T-helper 1 cell treated with Interleukin-12 subunit alpha and Interleukin-12 subunit beta and Interleukin-4 antibody, amounts not matched to agents 30 μg/mL and 1 μg/mL, for 36 hours (primary cell): ENCODE results near the gene IL17B.

Experiments used
- H3K27ac Mint-ChIP-seq: one replicate; pipeline ENCODE4 v1.8.0; 2021; ENCODE audit warnings: mild to moderate bottlenecking, mixed read lengths
- H3K27me3 Mint-ChIP-seq: one replicate; pipeline ENCODE4 v1.8.0; 2021; ENCODE audit warnings: low read depth, mixed read lengths
- H3K36me3 Mint-ChIP-seq: one replicate; pipeline ENCODE4 v1.8.0; 2021; ENCODE audit warnings: low read depth, mixed read lengths
- H3K4me1 Mint-ChIP-seq: one replicate; pipeline ENCODE4 v1.8.0; 2021; ENCODE audit warnings: low read depth, mixed read lengths
- H3K4me3 Mint-ChIP-seq: one replicate; pipeline ENCODE4 v1.8.0; 2021; ENCODE audit warnings: mild to moderate bottlenecking, moderate library complexity, mixed read lengths
- H3K9me3 Mint-ChIP-seq: one replicate; pipeline ENCODE4 v1.8.0; 2021; ENCODE audit warnings: mixed read lengths

IL17B gene, protein sequence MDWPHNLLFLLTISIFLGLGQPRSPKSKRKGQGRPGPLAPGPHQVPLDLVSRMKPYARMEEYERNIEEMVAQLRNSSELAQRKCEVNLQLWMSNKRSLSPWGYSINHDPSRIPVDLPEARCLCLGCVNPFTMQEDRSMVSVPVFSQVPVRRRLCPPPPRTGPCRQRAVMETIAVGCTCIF

DNA sequence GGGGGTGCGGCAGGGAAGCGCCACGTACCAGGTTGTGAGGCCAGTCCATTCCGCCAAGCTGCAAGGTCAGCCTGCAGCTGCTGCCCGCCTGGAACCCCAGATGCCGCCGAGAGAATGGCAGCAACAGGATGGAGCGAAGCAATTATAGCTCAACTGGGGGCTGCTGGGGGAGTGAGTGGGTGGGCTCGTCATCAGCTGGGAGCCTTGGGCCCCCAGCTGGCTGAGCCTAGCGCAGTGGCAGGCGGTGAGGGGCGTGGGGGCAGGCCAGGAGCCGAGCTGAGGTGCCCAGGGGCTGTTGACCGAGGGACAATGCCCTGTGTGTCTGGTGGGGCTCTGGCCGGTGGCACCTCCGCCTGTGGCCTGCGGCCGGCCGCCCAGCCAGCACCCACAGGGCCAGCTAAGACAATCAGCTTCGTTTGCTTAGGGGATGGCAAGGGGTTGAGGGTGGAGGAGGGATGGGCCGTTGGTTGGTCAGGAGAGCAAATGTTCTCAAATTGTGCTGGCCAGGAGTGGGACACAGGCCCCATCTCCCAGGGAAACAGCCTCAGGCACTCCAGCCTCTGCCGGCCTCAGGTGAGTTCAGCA is at the start of gene IL17B:
Gene IL17B (minus strand): TSS at position 116 of the 585 bp plus-strand sequence. CDS start 67 bp downstream, at position 49.
- H3K4me1 Mint-ChIP-seq: no peaks in the 10 kb centered on the region
- no peaks in the 10 kb centered on the region for H3K36me3 Mint-ChIP-seq
- no peak within 1 kb of the TSS for H3K27ac Mint-ChIP-seq
- H3K4me3 Mint-ChIP-seq: no peak within 1 kb of the TSS
- no peaks in the 10 kb centered on the region for H3K27me3 Mint-ChIP-seq
- no peaks in the 10 kb centered on the region for H3K9me3 Mint-ChIP-seq

GRCh38 chr5:149428032-149428431 is 48.9 kb upstream of the IL17B start:
- no peaks in the 10 kb centered on the region for H3K9me3 Mint-ChIP-seq
- H3K36me3 Mint-ChIP-seq: no peaks in the 10 kb centered on the region
- no peak overlapping the region for H3K4me3 Mint-ChIP-seq
- H3K4me1 Mint-ChIP-seq: peaks cover 7% of the 10 kb centered on the region
- H3K27ac Mint-ChIP-seq: no peak overlapping the region
- no peaks in the 10 kb centered on the region for H3K27me3 Mint-ChIP-seq

DNA sequence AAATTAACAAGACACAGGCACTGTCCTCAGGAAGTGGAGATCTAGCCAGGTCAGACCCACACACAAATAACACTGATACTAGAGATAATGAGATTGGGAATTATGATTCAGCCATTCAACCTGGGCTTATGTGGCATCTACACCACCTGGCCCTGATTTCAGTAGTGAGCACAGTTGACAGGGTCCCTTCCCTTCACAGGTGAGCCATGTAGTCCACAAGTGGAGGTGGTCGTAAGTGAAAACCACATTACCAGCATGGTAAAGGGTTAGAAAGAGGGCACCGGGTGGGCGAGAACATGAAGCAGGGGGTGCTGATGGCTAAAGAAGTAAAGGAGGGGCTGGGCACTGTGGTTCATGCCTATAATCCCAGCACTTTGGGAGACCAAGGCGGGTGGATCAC is 48.3 kb upstream of the IL17B start:
- H3K9me3 Mint-ChIP-seq: no peaks in the 10 kb centered on the region
- no peaks in the 10 kb centered on the region for H3K36me3 Mint-ChIP-seq

GRCh38 chr5:149426931-149427330 is 47.8 kb upstream of the IL17B start:
- Mint-ChIP-seq H3K27me3 (no peaks in the 10 kb centered on the region), H3K4me3 (no peak overlapping the region), H3K4me1 (peaks cover 10% of the 10 kb centered on the region), H3K9me3 (no peaks in the 10 kb centered on the region), H3K27ac (no peak overlapping the region), H3K36me3 (no peaks in the 10 kb centered on the region)

More for the DNA sequence above, 48.3 kb upstream of the IL17B start:
- no peak overlapping the region for H3K4me3 Mint-ChIP-seq
- no peaks in the 10 kb centered on the region for H3K27me3 Mint-ChIP-seq
- H3K4me1 Mint-ChIP-seq: peaks cover 7% of the 10 kb centered on the region
- no peak overlapping the region for H3K27ac Mint-ChIP-seq

GRCh38 chr5:149425729-149426128 is 46.6 kb upstream of the IL17B start:
- H3K4me3 Mint-ChIP-seq: no peak overlapping the region
- no peak overlapping the region for H3K27ac Mint-ChIP-seq
- H3K27me3 Mint-ChIP-seq: no peaks in the 10 kb centered on the region
- H3K9me3 Mint-ChIP-seq: no peaks in the 10 kb centered on the region
- H3K36me3 Mint-ChIP-seq: no peaks in the 10 kb centered on the region
- H3K4me1 Mint-ChIP-seq: peaks cover 7% of the 10 kb centered on the region

DNA sequence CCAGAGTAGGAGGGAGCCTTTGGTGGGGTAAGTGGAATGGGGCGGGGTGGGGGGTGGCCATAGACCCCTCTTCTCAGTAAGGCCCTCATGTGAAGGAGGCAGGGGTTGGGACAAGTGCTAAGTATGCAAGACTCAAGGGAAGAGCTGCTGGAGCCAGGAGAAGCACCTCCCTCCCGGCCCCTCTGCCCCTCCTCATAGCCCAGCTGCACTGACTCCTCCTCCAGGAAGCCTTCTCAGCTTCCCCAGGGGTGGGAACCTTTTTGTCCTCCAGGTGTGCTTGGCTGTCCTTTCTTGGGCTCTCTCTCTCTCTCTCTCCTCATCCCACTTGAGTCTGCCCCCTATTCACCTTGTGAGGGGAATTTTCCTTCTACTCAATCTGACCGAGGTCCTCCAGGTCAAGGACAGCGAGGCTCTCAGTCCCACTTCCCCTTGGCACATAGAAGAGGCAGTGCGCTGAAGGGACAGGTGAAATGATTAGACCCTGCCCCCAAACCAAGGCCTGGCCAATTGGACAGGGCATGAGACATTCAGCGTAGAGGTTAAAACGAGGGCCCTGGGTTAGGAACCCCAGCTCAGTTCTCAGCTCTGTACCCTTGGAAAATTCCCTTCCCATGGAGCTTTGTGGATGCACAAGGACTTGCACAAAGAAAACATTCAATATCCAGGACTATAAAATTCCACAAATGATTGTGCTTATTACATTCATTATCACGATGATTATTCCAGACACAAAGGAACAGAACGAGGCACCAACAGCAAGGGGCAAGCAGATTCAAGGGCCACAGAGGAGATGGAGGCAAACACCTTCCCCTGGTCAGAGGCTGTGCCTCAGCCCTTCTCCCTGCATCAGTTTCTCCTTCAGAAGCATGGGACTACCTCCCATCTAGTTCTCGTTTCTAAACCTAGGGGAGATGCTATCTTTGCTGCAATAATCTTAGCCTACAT is 45.6 kb upstream of the IL17B start:
- no peaks in the 10 kb centered on the region for H3K27me3 Mint-ChIP-seq
- no peaks in the 10 kb centered on the region for H3K36me3 Mint-ChIP-seq
- H3K9me3 Mint-ChIP-seq: no peaks in the 10 kb centered on the region
- peaks cover 3% of the 10 kb centered on the region for H3K4me1 Mint-ChIP-seq
- H3K4me3 Mint-ChIP-seq: no peak overlapping the region
- no peak overlapping the region for H3K27ac Mint-ChIP-seq

DNA sequence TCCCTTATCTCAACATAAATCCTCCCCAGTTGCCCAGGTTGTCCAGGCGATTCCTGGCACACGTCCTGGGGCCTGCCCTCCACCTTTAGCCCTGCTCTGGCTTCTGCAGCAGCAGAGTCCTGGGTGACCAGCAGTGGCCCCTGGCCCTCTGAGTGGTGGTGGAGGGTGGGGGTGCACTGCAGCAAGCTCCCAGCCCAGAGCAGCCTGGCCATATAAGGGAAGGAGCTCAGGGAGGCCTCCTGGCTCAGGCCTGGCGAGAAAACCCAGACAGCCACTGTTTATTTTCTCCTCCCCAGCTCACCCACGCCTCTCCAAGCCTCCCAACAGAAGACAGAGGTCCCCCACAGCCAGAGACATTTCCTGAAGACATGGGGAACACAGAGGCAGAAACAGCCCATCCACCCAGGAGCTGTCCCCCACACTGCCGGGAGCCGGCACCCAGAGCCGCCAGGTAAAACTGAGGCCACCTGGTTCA is 44.7 kb upstream of the IL17B start:
- no peaks in the 10 kb centered on the region for H3K36me3 Mint-ChIP-seq
- no peak overlapping the region for H3K4me3 Mint-ChIP-seq
- no peak overlapping the region for H3K27ac Mint-ChIP-seq
- H3K9me3 Mint-ChIP-seq: no peaks in the 10 kb centered on the region
- peaks cover 3% of the 10 kb centered on the region for H3K4me1 Mint-ChIP-seq
- peaks cover 2% of the 10 kb centered on the region for H3K27me3 Mint-ChIP-seq

DNA sequence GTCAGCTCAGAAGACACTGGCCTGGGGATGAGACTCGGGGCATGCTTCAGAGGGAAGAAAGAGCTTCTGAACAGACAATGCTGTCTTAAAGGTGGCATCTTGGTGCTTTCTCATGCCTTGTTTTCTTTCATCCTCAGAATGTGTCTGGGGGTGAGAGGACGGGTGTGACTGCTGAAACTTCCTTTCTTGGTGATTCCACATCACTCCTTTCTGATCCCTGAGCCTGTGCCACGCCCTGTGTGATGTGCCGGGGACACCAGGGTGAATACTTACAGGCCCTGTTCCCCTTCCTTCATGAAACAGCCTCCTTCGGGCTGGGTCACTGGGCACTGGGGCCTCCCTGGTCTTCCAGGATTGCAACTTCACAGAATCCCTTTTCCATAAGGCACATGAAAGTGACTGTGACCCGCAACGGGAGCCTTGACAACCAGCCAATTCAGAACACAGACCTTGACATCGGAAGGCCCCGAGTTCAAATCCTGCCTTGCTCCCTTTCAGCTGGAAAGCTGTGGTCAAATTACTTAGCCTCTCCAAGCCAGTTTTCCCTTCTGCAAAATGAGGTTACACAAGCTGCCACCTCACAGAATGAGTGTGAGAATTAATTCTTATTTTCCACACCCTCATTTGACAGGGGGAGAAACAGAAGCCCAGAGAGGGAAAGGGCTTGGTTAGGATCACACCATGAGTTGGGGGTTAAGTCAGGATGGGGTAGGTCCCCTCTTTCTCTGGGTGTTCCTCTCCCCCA is 44.1 kb upstream of the IL17B start:
- Mint-ChIP-seq H3K4me3 (no peak overlapping the region), H3K9me3 (no peaks in the 10 kb centered on the region), H3K36me3 (no peaks in the 10 kb centered on the region), H3K27ac (no peak overlapping the region), H3K4me1 (peaks cover 3% of the 10 kb centered on the region), H3K27me3 (peaks cover 5% of the 10 kb centered on the region)

DNA sequence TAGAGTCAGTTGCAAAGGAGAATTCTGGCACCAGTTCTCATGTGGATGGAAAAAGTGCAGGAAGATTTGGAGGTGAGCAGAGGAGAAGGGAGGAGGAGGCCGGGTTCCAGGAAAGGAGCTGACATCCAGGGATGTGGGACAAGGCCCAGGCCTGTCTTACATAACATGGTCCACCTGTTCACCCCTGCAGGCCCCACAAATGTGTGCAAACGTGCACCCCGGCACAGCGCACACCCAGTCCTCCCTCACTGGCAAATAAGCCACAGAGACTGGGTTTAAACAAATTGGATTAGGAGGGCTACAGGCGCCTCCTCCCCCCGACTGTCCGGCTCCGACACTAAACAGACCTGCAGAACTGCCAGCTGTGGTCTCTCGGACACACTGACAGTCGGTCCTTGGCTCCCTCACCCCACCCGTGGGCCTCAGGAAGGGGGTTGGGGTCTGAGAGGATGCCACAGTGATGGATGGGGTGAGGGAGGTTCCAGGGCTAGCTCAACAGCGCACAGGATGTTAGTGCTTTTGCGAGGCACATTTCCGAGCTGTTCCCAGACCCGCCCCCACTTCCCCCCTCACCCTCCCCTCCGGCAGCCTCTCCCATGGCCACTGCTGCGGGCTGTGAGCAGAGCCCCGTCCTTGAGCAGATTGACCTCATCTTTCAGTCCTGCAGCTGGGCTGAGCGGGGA is 43.4 kb upstream of the IL17B start:
- peaks cover 5% of the 10 kb centered on the region for H3K27me3 Mint-ChIP-seq
- no peak overlapping the region for H3K4me3 Mint-ChIP-seq
- H3K27ac Mint-ChIP-seq: no peak overlapping the region
- no peaks in the 10 kb centered on the region for H3K36me3 Mint-ChIP-seq
- H3K4me1 Mint-ChIP-seq: peaks cover 3% of the 10 kb centered on the region
- H3K9me3 Mint-ChIP-seq: no peaks in the 10 kb centered on the region

GRCh38 chr5:149421834-149422233 is 42.7 kb upstream of the IL17B start:
- Mint-ChIP-seq H3K9me3 (no peaks in the 10 kb centered on the region), H3K27ac (no peak overlapping the region), H3K4me3 (no peak overlapping the region), H3K27me3 (peaks cover 5% of the 10 kb centered on the region), H3K36me3 (no peaks in the 10 kb centered on the region), H3K4me1 (peaks cover 3% of the 10 kb centered on the region)

- Mint-ChIP-seq H3K36me3 (no peaks in the 10 kb centered on the region), H3K4me1 (peaks cover 3% of the 10 kb centered on the region), H3K27me3 (peaks cover 5% of the 10 kb centered on the region), H3K4me3 (no peak overlapping the region), H3K27ac (no peak overlapping the region), H3K9me3 (no peaks in the 10 kb centered on the region)
Measured at GRCh38 chr5:149421372-149421685, 42.2 kb upstream of the IL17B start.

DNA sequence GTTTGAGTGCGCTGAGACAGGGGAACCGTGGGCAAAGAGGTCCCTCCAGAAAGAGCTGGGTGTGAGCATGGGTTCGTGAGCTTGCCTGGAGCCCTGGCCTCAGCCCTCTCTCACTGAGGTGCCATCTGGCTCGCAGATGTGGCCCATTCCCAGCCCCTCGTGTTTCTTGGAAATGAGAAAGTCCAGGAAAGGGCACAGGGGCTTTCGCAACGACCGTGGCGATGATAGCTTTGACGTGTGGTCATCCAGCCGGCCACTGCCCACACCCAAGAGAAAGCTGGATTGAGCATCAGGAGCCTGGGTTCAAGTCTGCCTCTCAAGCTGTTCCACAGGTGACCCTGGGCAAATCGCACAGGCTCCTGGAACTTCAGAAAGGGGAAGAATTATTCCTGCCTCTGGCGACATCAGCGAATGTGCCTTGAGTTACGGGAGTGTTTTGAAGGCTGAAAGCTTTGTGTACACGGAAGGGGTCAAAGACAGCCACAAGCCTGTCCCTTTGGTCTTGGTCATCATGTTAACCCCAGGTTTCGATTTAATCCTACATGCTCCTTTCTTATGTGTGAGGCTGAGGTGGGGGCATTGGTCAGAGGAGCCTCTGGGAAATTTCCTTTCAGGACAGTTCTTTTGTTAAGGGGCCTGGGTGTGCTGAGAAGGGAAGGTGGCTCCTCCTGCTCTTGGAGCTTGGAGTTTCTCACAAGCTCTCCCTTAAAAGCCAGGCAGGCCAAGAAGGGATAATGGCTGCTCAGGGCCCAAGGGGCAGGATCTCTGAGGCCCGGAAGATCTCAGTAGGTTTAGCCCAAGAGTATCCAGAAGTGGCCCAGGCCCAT is 41.7 kb upstream of the IL17B start:
- peaks cover 5% of the 10 kb centered on the region for H3K27me3 Mint-ChIP-seq
- H3K4me3 Mint-ChIP-seq: no peak overlapping the region
- no peaks in the 10 kb centered on the region for H3K9me3 Mint-ChIP-seq
- no peaks in the 10 kb centered on the region for H3K36me3 Mint-ChIP-seq
- no peak overlapping the region for H3K27ac Mint-ChIP-seq
- H3K4me1 Mint-ChIP-seq: peaks cover 3% of the 10 kb centered on the region

DNA sequence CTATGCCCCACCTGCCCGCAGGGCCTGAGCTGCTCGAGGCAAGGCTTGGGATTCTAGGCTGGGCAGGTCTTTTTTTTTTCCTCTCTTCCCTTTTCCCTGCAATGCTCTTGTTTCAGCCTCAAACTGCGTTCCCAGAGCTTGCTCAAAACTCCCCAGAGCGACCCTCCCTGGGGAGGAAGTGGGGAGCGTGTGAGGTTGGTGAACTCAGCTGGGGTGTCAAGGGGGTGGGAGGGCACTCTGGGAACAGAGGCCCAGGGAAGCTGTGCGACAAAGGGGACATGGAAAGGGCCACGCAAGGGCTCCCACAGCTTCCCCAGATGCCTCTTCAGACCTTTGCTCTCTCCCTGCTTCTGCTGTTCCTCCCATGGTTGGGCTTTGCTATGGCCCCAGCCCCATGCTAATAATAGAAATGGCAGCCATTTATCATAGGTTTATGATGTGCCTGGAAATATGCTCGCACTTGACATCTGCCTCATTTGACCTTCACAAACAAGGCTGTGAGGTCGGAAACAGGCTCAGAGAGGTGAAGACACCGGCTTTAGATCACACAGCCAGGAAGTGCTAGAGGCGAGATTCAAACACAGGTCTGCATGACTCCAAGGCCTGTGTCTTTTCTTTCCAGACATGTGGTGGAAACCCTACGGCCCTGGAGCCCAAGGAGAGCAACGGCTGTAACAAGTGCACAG is 40.9 kb upstream of the IL17B start:
- Mint-ChIP-seq H3K4me3 (no peak overlapping the region), H3K27me3 (peaks cover 5% of the 10 kb centered on the region), H3K36me3 (no peaks in the 10 kb centered on the region), H3K4me1 (peaks cover 3% of the 10 kb centered on the region), H3K9me3 (no peaks in the 10 kb centered on the region), H3K27ac (no peak overlapping the region)
